ENCODE results near the gene PDLIM1. TPM values are rescaled to one million over a fixed set of nuclear protein-coding genes. Genes with fewer than 3 reads are reported as not detected.

The PDLIM1 gene
- total RNA-seq, 2 donors from 2014 or later: 93.9 to 158 TPM

DNA sequence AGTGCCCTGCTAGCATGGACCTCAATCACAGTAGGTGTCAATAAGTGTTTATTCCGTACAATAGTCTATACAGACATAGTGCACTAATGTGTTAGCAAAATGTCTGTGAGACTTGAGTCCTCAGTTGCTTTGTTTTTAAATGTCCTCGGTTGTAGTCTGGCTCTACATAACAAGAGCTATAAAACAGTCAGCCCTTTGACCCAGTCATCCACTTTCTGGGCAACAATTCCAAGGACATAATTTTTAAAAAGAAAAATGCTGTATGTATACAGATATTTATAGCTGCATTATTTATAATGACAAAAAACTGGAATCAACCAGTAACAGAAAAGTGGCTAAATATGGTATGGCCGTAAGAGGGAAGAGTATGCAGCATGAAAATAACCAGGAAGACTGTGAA is 2.8 kb upstream of the PDLIM1 start:
- H3K27me3 Mint-ChIP-seq (ENCODE audit: insufficient read depth): peaks cover 62% of the 10 kb centered on the region
- Histone ChIP-seq H3K4me3 (ENCODE audit: low read length) (no peak overlapping the region), H3K9ac (ENCODE audit: extremely low read depth, low read length, poor library complexity, severe bottlenecking) (no peak overlapping the region), H3K27ac (ENCODE audit: low read depth, low read length) (no peak overlapping the region), H3K27me3 (ENCODE audit: control insufficient read depth, insufficient read depth, low read length, poor library complexity, severe bottlenecking) (peaks cover 18% of the 10 kb centered on the region), H3K36me3 (ENCODE audit: control insufficient read depth, insufficient read depth, low read length) (peaks cover 6% of the 10 kb centered on the region), H3K4me1 (ENCODE audit: control insufficient read depth, insufficient read depth, low read length) (peaks cover 9% of the 10 kb centered on the region), H3K9me3 (ENCODE audit: control insufficient read depth, low read length) (no peaks in the 10 kb centered on the region)
- no peak overlapping the region for H3K4me3 Mint-ChIP-seq
- WGBS, 2 experiments (ENCODE audit: insufficient coverage in 1 of 2, insufficient read length in 1 of 2): 90 to 94% methylated on average over 2 to 3 of the region's 3 CpGs
- no peaks in the 10 kb centered on the region for H3K36me3 Mint-ChIP-seq (ENCODE audit: low read depth)
- H3K27ac Mint-ChIP-seq: no peak overlapping the region
- H3K4me1 Mint-ChIP-seq: peaks cover 28% of the 10 kb centered on the region
- no peak for DNase-seq
- TF ChIP-seq, protein P1, sequence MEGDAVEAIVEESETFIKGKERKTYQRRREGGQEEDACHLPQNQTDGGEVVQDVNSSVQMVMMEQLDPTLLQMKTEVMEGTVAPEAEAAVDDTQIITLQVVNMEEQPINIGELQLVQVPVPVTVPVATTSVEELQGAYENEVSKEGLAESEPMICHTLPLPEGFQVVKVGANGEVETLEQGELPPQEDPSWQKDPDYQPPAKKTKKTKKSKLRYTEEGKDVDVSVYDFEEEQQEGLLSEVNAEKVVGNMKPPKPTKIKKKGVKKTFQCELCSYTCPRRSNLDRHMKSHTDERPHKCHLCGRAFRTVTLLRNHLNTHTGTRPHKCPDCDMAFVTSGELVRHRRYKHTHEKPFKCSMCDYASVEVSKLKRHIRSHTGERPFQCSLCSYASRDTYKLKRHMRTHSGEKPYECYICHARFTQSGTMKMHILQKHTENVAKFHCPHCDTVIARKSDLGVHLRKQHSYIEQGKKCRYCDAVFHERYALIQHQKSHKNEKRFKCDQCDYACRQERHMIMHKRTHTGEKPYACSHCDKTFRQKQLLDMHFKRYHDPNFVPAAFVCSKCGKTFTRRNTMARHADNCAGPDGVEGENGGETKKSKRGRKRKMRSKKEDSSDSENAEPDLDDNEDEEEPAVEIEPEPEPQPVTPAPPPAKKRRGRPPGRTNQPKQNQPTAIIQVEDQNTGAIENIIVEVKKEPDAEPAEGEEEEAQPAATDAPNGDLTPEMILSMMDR (conservative IDR thresholded peaks at IDR 0.05): no peak
- no peaks in the 10 kb centered on the region for H3K9me3 Mint-ChIP-seq

GRCh38 chr10:95291365-95292039 is 699 bp upstream of the PDLIM1 start:
- H3K36me3 Mint-ChIP-seq (ENCODE audit: low read depth): no peaks in the 10 kb centered on the region
- peaks cover 50% of the 10 kb centered on the region for H3K27me3 Mint-ChIP-seq (ENCODE audit: insufficient read depth)
- Histone ChIP-seq H3K9ac (ENCODE audit: extremely low read depth, low read length, poor library complexity, severe bottlenecking) (peak overlapping the region; percentile 32), H3K27me3 (ENCODE audit: control insufficient read depth, insufficient read depth, low read length, poor library complexity, severe bottlenecking) (peaks cover 17% of the 10 kb centered on the region), H3K27ac (ENCODE audit: low read depth, low read length) (no peak overlapping the region), H3K9me3 (ENCODE audit: control insufficient read depth, low read length) (no peaks in the 10 kb centered on the region), H3K36me3 (ENCODE audit: control insufficient read depth, insufficient read depth, low read length) (peaks cover 27% of the 10 kb centered on the region), H3K4me1 (ENCODE audit: control insufficient read depth, insufficient read depth, low read length) (peaks cover 15% of the 10 kb centered on the region), H3K4me3 (ENCODE audit: low read length) (peak overlapping the region; percentile 75)
- peaks cover 44% of the 10 kb centered on the region for H3K4me1 Mint-ChIP-seq
- WGBS, 2 experiments (ENCODE audit: insufficient coverage in 1 of 2, insufficient read length in 1 of 2): 70 to 71% methylated on average over 16 to 19 of the region's 19 CpGs
- H3K4me3 Mint-ChIP-seq: peak overlapping the region; percentile 84
- no peak overlapping the region for H3K27ac Mint-ChIP-seq
- H3K9me3 Mint-ChIP-seq: no peaks in the 10 kb centered on the region
- TF ChIP-seq, protein P1 (conservative IDR thresholded peaks at IDR 0.05): no peak
- no peak for DNase-seq

DNA sequence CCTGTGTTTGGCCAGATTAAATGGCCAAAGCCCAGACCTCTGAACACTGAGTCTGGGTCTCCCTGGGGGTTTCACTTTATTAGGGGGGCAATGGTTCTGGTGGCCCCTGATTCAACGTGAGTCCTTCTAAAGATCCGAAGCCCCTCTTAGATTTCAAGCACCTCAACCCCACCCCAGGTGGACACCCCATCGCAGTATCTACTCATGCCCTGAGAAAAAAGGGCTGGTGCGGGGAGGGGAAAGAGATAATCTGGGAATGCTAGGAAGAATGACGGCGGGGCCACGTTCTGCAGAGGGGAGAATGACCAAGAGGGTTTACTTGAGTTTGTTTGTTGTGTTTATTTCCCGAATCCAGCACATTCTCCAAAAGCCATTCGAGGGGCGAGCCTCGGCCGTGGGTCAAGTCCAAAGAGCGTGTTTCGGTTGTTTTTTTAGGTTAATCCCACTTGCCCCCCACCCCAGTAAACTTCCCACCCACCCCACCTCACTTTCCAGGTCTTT is 832 bp downstream of the PDLIM1 start:
- peaks cover 38% of the 10 kb centered on the region for H3K36me3 ChIP-seq (ENCODE audit: control insufficient read depth, insufficient read depth, low read length)
- Mint-ChIP-seq H3K4me3 (peak overlapping the region; percentile 84), H3K4me1 (peaks cover 35% of the 10 kb centered on the region), H3K9me3 (no peaks in the 10 kb centered on the region), H3K27me3 (ENCODE audit: insufficient read depth) (peaks cover 34% of the 10 kb centered on the region), H3K27ac (peak overlapping the region; percentile 85), H3K36me3 (ENCODE audit: low read depth) (no peaks in the 10 kb centered on the region)
- H3K27ac ChIP-seq (ENCODE audit: low read depth, low read length): no peak overlapping the region
- DNase-seq: peak; percentile 63
- TF ChIP-seq, protein P1 (conservative IDR thresholded peaks at IDR 0.05): no peak
- WGBS, 2 experiments (ENCODE audit: insufficient coverage in 1 of 2, insufficient read length in 1 of 2): 3 to 12% methylated on average over 5 to 14 of the region's 14 CpGs
- no peaks in the 10 kb centered on the region for H3K9me3 ChIP-seq (ENCODE audit: control insufficient read depth, low read length)
- peak overlapping the region; percentile 90 for H3K9ac ChIP-seq (ENCODE audit: extremely low read depth, low read length, poor library complexity, severe bottlenecking)
- H3K4me1 ChIP-seq (ENCODE audit: control insufficient read depth, insufficient read depth, low read length): peaks cover 14% of the 10 kb centered on the region
- peaks cover 11% of the 10 kb centered on the region for H3K27me3 ChIP-seq (ENCODE audit: control insufficient read depth, insufficient read depth, low read length, poor library complexity, severe bottlenecking)
- peak overlapping the region; percentile 93 for H3K4me3 ChIP-seq (ENCODE audit: low read length)
